ENCODE results near the gene TMA7. TPM values are rescaled to one million over a fixed set of nuclear protein-coding genes. Genes with fewer than 3 reads are reported as not detected.
A peak's percentile ranks its signal among the peaks of the same experiment; 100 is the strongest.

TMA7 gene
- total and polyA plus RNA-seq, 2 of the 13 experiments (the other 11 are each of a cell fraction or from before 2014, with no cell fraction given), result 100 to 486 TPM

DNA sequence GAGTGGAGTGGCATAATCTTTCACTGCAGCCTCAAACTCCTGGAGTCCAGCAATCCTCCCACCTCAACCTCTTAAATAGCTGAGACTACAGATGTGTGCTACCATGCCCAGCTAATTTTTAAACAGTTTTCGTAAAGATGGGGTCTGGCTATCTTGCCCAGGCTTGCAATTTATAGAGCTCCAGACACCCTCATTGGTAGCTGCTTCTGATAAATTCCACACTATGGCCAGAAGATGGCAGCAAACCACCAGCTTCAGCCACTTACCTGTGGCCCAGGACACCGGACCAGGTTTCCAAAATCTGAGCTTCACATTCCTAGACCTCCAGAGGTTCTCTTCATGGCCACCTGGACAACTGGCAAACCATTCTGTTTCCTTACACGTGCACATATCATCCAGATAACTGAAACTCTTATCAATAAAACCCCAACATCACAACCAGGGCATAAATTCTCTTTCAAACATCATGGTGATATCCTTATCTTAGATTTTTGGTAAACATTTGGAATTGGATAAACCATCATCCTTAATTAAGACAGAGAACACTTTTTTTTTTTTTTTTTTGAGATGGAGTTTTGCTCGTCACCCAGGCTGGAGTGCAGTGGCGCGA, 39.1 kb upstream of the TMA7 start (continued):
- TF ChIP-seq, protein P1, sequence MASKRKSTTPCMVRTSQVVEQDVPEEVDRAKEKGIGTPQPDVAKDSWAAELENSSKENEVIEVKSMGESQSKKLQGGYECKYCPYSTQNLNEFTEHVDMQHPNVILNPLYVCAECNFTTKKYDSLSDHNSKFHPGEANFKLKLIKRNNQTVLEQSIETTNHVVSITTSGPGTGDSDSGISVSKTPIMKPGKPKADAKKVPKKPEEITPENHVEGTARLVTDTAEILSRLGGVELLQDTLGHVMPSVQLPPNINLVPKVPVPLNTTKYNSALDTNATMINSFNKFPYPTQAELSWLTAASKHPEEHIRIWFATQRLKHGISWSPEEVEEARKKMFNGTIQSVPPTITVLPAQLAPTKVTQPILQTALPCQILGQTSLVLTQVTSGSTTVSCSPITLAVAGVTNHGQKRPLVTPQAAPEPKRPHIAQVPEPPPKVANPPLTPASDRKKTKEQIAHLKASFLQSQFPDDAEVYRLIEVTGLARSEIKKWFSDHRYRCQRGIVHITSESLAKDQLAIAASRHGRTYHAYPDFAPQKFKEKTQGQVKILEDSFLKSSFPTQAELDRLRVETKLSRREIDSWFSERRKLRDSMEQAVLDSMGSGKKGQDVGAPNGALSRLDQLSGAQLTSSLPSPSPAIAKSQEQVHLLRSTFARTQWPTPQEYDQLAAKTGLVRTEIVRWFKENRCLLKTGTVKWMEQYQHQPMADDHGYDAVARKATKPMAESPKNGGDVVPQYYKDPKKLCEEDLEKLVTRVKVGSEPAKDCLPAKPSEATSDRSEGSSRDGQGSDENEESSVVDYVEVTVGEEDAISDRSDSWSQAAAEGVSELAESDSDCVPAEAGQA (IDR thresholded peaks at IDR 0.05; ENCODE audit: low read depth), result no peak
- TF ChIP-seq, protein P1 (CRISPR knock-in tag; IDR thresholded peaks at IDR 0.05; ENCODE audit: borderline replicate concordance), result no peak
- no peak for TF ChIP-seq MXD4 (CRISPR knock-in tag; IDR thresholded peaks at IDR 0.05)
- TF ChIP-seq SOX13 (IDR thresholded peaks at IDR 0.05), result no peak
- TF ChIP-seq SOX13 (CRISPR knock-in tag; conservative IDR thresholded peaks at IDR 0.05 in 1 of 2, IDR thresholded peaks at IDR 0.05 in 1 of 2), result peak in 1 of 2 experiments; percentile 5; a peak in 1 of 4 replicates
- TF ChIP-seq PHB2 (IDR thresholded peaks at IDR 0.05; ENCODE audit: partially characterized antibody), result no peak
- no peak for TF ChIP-seq ZNF672 (CRISPR knock-in tag; IDR thresholded peaks at IDR 0.05)
- TF ChIP-seq NAIF1 (CRISPR knock-in tag; IDR thresholded peaks at IDR 0.05; ENCODE audit: borderline replicate concordance), result peak; percentile 68; the same call in 1 of the 2 replicates
- TF ChIP-seq, protein P2, sequence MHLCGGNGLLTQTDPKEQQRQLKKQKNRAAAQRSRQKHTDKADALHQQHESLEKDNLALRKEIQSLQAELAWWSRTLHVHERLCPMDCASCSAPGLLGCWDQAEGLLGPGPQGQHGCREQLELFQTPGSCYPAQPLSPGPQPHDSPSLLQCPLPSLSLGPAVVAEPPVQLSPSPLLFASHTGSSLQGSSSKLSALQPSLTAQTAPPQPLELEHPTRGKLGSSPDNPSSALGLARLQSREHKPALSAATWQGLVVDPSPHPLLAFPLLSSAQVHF (CRISPR knock-in tag; IDR thresholded peaks at IDR 0.05), result no peak
- TF ChIP-seq ZNF263 (CRISPR knock-in tag; IDR thresholded peaks at IDR 0.05), result no peak
- peak; percentile 44 for TF ChIP-seq ZEB1 (IDR thresholded peaks at IDR 0.05; ENCODE audit: insufficient replicate concordance, low read depth)
- no peak for TF ChIP-seq PTBP1 (IDR thresholded peaks at IDR 0.05; ENCODE audit: low read depth, low read length, poor library complexity, severe bottlenecking)
- TF ChIP-seq PHF20 (CRISPR knock-in tag; IDR thresholded peaks at IDR 0.05), result no peak
- peak; percentile 100 for TF ChIP-seq ZNF121 (CRISPR knock-in tag; IDR thresholded peaks at IDR 0.05)
- TF ChIP-seq, protein P3, sequence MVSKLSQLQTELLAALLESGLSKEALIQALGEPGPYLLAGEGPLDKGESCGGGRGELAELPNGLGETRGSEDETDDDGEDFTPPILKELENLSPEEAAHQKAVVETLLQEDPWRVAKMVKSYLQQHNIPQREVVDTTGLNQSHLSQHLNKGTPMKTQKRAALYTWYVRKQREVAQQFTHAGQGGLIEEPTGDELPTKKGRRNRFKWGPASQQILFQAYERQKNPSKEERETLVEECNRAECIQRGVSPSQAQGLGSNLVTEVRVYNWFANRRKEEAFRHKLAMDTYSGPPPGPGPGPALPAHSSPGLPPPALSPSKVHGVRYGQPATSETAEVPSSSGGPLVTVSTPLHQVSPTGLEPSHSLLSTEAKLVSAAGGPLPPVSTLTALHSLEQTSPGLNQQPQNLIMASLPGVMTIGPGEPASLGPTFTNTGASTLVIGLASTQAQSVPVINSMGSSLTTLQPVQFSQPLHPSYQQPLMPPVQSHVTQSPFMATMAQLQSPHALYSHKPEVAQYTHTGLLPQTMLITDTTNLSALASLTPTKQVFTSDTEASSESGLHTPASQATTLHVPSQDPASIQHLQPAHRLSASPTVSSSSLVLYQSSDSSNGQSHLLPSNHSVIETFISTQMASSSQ (IDR thresholded peaks at IDR 0.05; ENCODE audit: low read depth), result no peak
- TF ChIP-seq, protein P3 (CRISPR knock-in tag; IDR thresholded peaks at IDR 0.05; ENCODE audit: borderline replicate concordance), result no peak
- TF ChIP-seq NCOA2 (CRISPR knock-in tag; IDR thresholded peaks at IDR 0.05), result no peak
- TF ChIP-seq HHEX (CRISPR knock-in tag; IDR thresholded peaks at IDR 0.05), result no peak
